Stimulated activated CD4-positive, alpha-beta T cell treated with anti-CD3 and anti-CD28 coated beads, Interleukin-12 subunit alpha, Interleukin-12 subunit beta, amount 100 ng/mL, for 4 hours (primary cell): Measurements from ENCODE around the gene NLRX1.
"Not testable (repeated sequence)": the region's sequence is repeated elsewhere in the genome, so short reads cannot be mapped to it uniquely, and the experiment has no call there.

Source experiments
- DNase-seq: peaks from one replicate; pipeline ENCODE4 v3.0.0-alpha.2; 2020

Gene NLRX1

DNA sequence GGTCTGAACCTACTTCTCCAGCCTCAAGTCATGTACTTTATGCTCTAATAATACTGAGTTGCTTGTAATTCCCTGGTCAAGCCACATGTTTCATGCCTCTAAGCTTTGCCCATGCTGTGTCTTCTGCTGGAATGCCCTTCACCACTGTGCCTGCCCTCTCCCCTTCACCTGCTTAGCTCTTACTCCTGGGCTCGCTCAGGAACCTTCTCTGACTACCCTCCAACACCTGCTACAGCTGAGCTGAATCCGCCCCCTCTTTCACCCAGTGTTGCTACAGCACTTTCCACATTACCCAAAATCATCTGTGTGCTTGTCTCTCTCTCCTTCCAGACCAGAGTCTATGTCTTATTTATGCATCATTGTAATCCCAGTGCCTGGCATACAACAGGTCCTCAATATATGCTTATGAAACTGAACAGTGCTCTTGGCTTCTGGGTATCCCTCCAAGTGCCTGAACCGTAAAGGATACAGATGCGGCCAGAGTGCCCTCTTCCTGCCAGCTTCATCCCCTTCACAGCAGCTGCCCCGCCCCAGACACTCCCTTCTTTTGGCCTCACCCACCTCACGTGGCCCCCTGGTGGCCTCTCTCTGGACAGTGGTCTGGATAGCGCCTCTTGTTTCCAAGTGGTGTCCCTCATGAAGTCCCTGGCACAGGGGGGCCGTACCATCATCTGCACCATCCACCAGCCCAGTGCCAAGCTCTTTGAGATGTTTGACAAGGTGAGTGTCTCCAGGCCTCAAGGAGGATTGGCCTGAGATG is 12.6 kb upstream of the NLRX1 start:
- DNase-seq: no peak

DNA sequence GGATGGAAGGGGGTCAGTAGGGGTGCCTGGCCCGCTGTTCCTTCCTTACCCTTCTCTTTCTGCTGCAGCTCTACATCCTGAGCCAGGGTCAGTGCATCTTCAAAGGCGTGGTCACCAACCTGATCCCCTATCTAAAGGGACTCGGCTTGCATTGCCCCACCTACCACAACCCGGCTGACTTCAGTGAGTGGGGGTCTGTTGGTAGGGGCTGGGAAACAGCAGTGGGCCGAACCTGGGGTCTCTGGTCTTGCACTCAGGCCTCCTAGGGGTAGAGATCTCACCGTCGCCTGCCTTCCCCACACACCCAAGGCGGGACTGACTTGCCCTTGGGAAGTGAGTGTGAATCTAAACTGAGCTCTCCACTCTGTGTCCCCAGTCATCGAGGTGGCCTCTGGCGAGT is 12.0 kb upstream of the NLRX1 start:
- no peak for DNase-seq

- DNase-seq: no peak
Measured at GRCh38 chr11:119157063-119157462, 11.5 kb upstream of the NLRX1 start.

GRCh38 chr11:119158467-119158866 is 10.1 kb upstream of the NLRX1 start:
- no peak for DNase-seq

DNA sequence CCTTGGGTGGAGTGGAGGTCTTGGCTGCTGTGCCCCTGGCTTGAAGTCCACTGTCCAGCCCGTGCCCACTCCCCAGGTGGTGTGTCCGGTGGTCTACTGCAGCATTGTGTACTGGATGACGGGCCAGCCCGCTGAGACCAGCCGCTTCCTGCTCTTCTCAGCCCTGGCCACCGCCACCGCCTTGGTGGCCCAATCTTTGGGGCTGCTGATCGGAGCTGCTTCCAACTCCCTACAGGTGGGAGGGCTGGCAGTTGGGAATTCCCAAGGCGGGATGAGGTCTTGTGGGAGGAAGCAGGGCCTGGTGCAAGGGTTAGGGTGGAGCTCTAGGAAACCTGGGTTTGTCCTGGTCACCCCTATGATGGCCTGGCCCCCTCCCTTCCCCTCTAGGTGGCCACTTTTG is 8.4 kb upstream of the NLRX1 start:
- DNase-seq: no peak

GRCh38 chr11:119161871-119162270 is 6.7 kb upstream of the NLRX1 start:
- no peak for DNase-seq

GRCh38 chr11:119166368-119167076 is 2.0 kb upstream of the NLRX1 start:
- DNase-seq: no peak

- not testable (repeated sequence) for DNase-seq
Measured at GRCh38 chr11:119167077-119167458, 1.5 kb upstream of the NLRX1 start.

DNA sequence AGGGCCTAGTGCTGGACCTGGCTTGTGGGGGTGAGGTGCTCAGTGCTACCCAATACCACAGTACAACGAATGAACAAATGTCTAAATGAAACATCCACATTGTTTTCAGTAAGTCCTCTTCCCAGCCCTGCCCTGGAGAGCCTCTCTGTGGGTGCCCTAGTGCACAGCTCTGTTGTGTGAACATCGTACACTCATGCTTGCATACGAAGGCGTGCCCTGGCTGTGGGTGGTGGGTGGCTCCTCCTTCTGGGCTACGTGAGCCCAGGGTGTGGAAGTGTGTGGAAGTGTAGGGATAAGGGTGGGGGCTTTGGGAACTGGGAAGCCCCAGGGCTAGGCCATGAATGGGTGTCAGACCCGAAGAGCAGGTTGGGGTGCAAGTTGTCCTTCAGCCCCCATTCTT is 592 bp upstream of the NLRX1 start:
- no peak for DNase-seq

- peak; percentile 23 for DNase-seq
Measured at GRCh38 chr11:119169282-119169719, 776 bp downstream of the NLRX1 start.

- DNase-seq: no peak
Measured at GRCh38 chr11:119172513-119172912, 4.0 kb downstream of the NLRX1 start.

DNA sequence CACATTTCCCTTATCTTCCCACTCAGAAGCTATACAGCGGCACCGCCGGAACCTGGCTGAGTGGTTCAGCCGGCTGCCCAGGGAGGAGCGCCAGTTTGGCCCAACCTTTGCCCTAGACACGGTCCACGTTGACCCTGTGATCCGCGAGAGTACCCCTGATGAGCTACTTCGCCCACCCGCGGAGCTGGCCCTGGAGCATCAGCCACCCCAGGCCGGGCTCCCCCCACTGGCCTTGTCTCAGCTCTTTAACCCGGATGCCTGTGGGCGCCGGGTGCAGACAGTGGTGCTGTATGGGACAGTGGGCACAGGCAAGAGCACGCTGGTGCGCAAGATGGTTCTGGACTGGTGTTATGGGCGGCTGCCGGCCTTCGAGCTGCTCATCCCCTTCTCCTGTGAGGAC is 4.9 kb downstream of the NLRX1 start:
- DNase-seq: no peak

- DNase-seq: no peak
Measured at GRCh38 chr11:119175493-119176077, 7.1 kb downstream of the NLRX1 start.

- no peak for DNase-seq
Measured at GRCh38 chr11:119178166-119178680, 9.7 kb downstream of the NLRX1 start.

DNA sequence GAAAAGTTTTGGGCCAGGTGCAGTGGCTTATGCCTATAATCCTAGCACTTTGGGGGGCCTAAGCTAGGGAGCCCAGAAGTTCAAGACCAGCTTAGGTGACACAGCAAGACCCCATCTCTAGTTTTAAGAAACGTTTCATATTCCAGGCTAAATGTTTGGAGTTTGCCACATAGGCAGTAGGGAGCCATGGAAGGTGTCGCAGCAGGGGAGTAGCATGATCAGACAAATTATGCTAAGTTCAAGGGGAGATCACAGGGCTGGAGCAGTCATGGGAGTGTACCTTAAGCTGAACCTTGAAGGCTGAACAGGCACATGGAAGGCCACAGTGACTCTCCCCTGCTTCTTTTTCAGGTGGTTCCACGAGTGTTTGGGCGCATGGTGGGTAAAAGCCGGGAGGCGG is 10.8 kb downstream of the NLRX1 start:
- DNase-seq: no peak

GRCh38 chr11:119179983-119180382 is 11.5 kb downstream of the NLRX1 start:
- no peak for DNase-seq

GRCh38 chr11:119180729-119181676 is 12.5 kb downstream of the NLRX1 start:
- no peak for DNase-seq

GRCh38 chr11:119181677-119182412 is 13.3 kb downstream of the NLRX1 start:
- DNase-seq: no peak

DNA sequence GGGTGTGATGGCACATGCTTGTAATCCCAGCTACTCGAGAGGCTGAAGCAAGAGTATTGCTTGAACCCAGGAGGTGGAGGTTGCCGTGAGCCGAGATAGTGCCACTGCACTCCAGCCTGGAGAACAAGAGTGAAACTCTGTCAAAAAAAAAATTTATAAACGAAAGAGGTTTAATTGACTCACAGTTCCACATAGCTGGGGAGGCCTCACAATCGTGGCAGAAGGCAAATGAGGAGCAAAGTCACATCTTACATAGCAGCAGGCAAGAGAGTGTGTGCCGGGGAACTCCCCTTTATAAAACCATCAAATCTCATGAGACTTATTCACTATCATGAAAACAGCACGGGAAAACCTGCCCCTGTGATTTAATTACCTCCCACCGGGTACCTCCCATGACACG is 15.9 kb downstream of the NLRX1 start:
- not testable (repeated sequence) for DNase-seq

DNA sequence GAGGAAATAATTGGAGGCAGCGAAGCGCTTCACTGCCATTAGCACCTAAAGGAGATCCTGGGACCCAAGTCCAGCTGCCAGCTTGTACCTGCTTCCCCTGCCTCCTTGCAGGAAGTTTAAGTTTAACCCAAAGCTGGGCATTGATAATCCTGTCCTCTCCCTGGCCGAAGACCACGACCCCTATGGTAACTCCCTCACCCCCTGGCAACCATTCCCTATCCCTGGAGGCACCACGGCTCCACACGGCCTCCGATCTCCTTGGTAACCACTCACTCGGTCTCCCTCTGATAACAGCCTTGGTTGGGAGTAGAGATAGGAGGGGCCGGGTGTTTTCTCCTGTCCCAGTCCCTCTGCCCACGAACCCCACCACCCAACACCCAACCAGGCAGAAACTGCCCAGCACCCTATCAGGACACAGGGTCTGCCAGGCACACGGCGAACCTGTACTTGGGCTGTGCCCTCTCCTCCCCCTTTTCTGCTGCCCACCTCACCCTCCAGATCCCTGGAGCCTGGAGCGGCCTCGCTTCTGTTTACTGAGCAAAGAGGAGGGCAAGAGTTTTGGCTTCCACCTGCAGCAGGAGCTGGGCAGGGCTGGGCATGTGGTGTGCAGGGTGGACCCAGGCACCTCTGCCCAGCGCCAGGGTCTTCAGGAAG is 17.6 kb downstream of the NLRX1 start:
- no peak for DNase-seq

- no peak for DNase-seq
Measured at GRCh38 chr11:119187123-119187892, 18.8 kb downstream of the NLRX1 start.
